Body of pancreas (tissue), 4 donors: ENCODE data around the gene SLC51B. TPM values are rescaled to one million over a fixed set of nuclear protein-coding genes. Genes with fewer than 3 reads are reported as not detected.
"Not testable (repeated sequence)": the region's sequence is repeated elsewhere in the genome, so short reads cannot be mapped to it uniquely, and the experiment has no call there.

Experiments
- ATAC-seq: fragments of 150-250 bp; one replicate; pipeline ENCODE4 v1.9.1; 2016
- DNase-seq, 4 donors: peaks; one replicate each; pipeline ENCODE4 v3.0.0-alpha.2; 2019
- H3K27ac ChIP-seq, 4 donors: fragments of 200-600 bp; sonication (generic); 1 replicate in 3 of 4; 2 replicates in 1 of 4; pipeline versions ENCODE4 v1.5.1 to v1.6.1; 2016 to 2019; ENCODE audit warnings: mild to moderate bottlenecking in 1 of 4, mixed read lengths in 1 of 4, moderate library complexity in 1 of 4
- H3K27me3 ChIP-seq, 2 donors: fragments of 200-600 bp; sonication (generic); one replicate each; pipeline ENCODE4 v1.6.0; 2016; ENCODE audit warnings: mild to moderate bottlenecking in 1 of 2
- H3K36me3 ChIP-seq, 2 donors: fragments of 200-600 bp; sonication (generic); replicated peaks in 1 of 2; 2 replicates each; pipeline ENCODE4 v1.5.1; 2016; ENCODE audit warnings: low read depth in 2 of 2; ENCODE audit not compliant: insufficient read depth in 1 of 2
- H3K4me1 ChIP-seq: fragments of 200-600 bp; sonication (generic); one replicate; pipeline ENCODE4 v1.6.0; 2016
- H3K4me3 ChIP-seq, 2 donors: fragments of 200-600 bp; sonication (generic); 1 replicate in 1 of 2; 2 replicates in 1 of 2; pipeline ENCODE4 v1.5.1; 2016 to 2019
- H3K9me3 ChIP-seq, 3 donors: fragments of 200-600 bp; sonication (generic); 1 replicate in 2 of 3; 2 replicates in 1 of 3; pipeline ENCODE4 v1.5.1; 2016
- POLR2A ChIP-seq, 3 donors: fragments of 450-650 bp; IDR thresholded peaks; one replicate each; pipeline ENCODE4 v1.6.1; 2016; ENCODE audit warnings: antibody characterized with exemption in 3 of 3, mild to moderate bottlenecking in 2 of 3
- WGBS, 2 donors: methylation state at CpG; one replicate each; pipeline ENCODE4 v1.1.5; 2017; 5-methylcytosine and 5-hydroxymethylcytosine counted together
- intact Hi-C: fragments of 100-400 bp; cut with DNase I; formaldehyde crosslinking; loops from one replicate; pipeline ENCODE4 v1.15.1; 2023
- total RNA-seq, 2 donors: library from RNA; depleted of rRNA; stranded (reverse); fragments of >200 nt; gene quantifications; one replicate each; pipeline ENCODE4 v1.1.0, GENCODE V29; 2016
- TF ChIP-seq, protein P1 (sequence below), 7 experiments: fragments of 450-650 bp in 4 of 7; fragments of 200-600 bp in 3 of 7; sonication (generic) in 3 of 7; IDR thresholded peaks; one replicate each; pipeline ENCODE4 v1.5.1; 2016 to 2019; ENCODE audit warnings: antibody characterized with exemption in 7 of 7

Gene SLC51B
- total RNA-seq, 2 donors from 2014 or later = not detected

DNA sequence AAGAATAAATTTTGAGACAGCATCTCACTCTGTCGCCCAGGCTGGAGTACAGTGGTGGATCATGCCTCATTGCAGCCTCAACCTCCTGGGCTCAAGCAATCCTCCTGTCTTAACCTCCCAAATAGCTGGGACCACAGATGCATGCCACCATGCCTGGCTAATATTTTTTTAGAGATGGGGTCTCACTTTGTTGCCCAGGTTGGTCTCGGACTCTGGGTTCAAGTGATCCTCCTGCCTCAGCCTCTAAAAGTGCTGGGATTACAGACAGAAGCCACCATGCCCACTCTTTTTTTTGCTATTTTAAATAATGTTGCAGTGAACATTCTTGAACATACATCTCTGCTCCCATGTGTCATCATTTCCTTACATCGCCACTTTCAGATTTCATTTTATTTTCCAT, 6.8 kb upstream of the SLC51B start:
- Histone ChIP-seq H3K4me3 (no peak overlapping the region), H3K27me3 (no peaks in the 10 kb centered on the region), H3K36me3 (no peaks in the 10 kb centered on the region), H3K9me3 (no peaks in the 10 kb centered on the region), H3K4me1 (peaks cover 8% of the 10 kb centered on the region), H3K27ac (no peak overlapping the region)
- DNase-seq = no peak
- intact Hi-C loops = no loop called here
- WGBS, 2 donors = 88 to 93% methylated on average over 3 of the region's 3 CpGs
- TF ChIP-seq POLR2A (IDR thresholded peaks at IDR 0.05) = no peak
- TF ChIP-seq, protein P1, sequence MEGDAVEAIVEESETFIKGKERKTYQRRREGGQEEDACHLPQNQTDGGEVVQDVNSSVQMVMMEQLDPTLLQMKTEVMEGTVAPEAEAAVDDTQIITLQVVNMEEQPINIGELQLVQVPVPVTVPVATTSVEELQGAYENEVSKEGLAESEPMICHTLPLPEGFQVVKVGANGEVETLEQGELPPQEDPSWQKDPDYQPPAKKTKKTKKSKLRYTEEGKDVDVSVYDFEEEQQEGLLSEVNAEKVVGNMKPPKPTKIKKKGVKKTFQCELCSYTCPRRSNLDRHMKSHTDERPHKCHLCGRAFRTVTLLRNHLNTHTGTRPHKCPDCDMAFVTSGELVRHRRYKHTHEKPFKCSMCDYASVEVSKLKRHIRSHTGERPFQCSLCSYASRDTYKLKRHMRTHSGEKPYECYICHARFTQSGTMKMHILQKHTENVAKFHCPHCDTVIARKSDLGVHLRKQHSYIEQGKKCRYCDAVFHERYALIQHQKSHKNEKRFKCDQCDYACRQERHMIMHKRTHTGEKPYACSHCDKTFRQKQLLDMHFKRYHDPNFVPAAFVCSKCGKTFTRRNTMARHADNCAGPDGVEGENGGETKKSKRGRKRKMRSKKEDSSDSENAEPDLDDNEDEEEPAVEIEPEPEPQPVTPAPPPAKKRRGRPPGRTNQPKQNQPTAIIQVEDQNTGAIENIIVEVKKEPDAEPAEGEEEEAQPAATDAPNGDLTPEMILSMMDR (IDR thresholded peaks at IDR 0.05) = no peak
- ATAC-seq = no peak

GRCh38 chr15:65038836-65039235, 6.4 kb upstream of the SLC51B start:
- Histone ChIP-seq H3K4me3 (no peak overlapping the region), H3K9me3 (no peaks in the 10 kb centered on the region), H3K36me3 (no peaks in the 10 kb centered on the region), H3K4me1 (peaks cover 3% of the 10 kb centered on the region), H3K27ac (no peak overlapping the region), H3K27me3 (no peaks in the 10 kb centered on the region)
- 49 to 76% methylated on average over 3 to 5 of the region's 5 CpGs for WGBS, 2 donors
- intact Hi-C loops = no loop called here
- DNase-seq = no peak
- TF ChIP-seq, protein P1 (IDR thresholded peaks at IDR 0.05) = no peak
- no peak for TF ChIP-seq POLR2A (IDR thresholded peaks at IDR 0.05)
- no peak for ATAC-seq

- WGBS, 2 donors = 84 to 87% methylated on average over 6 of the region's 6 CpGs
- Histone ChIP-seq H3K27ac (no peak overlapping the region), H3K4me1 (peaks cover 13% of the 10 kb centered on the region), H3K36me3 (no peaks in the 10 kb centered on the region), H3K27me3 (no peaks in the 10 kb centered on the region), H3K4me3 (no peak overlapping the region), H3K9me3 (no peaks in the 10 kb centered on the region)
- no peak for DNase-seq
- no peak for ATAC-seq
- intact Hi-C loops = no loop called here
- TF ChIP-seq, protein P1 (IDR thresholded peaks at IDR 0.05) = no peak
- no peak for TF ChIP-seq POLR2A (IDR thresholded peaks at IDR 0.05)
Measured at GRCh38 chr15:65040461-65040860, 4.7 kb upstream of the SLC51B start.

DNA sequence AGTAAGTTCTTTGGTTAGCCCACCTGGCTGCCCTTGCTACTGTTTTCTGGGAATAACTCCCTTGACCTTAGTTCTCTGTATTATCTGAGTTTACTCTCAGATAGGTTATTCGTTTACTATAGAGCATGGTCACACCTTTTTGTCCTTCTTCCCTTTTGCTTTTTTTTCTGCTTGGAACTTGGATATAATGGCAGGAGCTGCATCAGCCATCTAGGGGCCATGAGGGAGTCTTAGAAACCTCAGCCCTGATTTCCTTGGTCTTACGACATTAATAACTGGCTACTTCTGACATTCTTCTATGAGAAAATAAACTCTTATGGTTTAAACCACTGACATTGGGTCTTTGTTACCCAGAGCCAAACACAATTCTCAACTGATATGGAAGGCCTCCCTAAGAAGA, 3.4 kb upstream of the SLC51B start:
- ATAC-seq (no peak), DNase-seq (no peak)
- no peaks in the 10 kb centered on the region for H3K27me3 ChIP-seq
- TF ChIP-seq POLR2A (IDR thresholded peaks at IDR 0.05) = no peak
- TF ChIP-seq, protein P1 (IDR thresholded peaks at IDR 0.05) = no peak
- intact Hi-C loops = no loop called here
- H3K9me3 ChIP-seq = no peaks in the 10 kb centered on the region
- H3K36me3 ChIP-seq = no peaks in the 10 kb centered on the region
- H3K4me1 ChIP-seq = peaks cover 13% of the 10 kb centered on the region
- WGBS, 2 donors = 55 to 64% methylated on average over 2 of the region's 2 CpGs
- no peak overlapping the region for H3K27ac ChIP-seq
- H3K4me3 ChIP-seq = no peak overlapping the region

- H3K36me3 ChIP-seq = no peaks in the 10 kb centered on the region
- TF ChIP-seq, protein P1 (IDR thresholded peaks at IDR 0.05) = no peak
- no peak for TF ChIP-seq POLR2A (IDR thresholded peaks at IDR 0.05)
- DNase-seq = no peak
- no peak overlapping the region for H3K27ac ChIP-seq
- peaks cover 13% of the 10 kb centered on the region for H3K4me1 ChIP-seq
- H3K4me3 ChIP-seq = no peak overlapping the region
- intact Hi-C loops = no loop called here
- H3K27me3 ChIP-seq = no peaks in the 10 kb centered on the region
- 75 to 81% methylated on average over 4 of the region's 4 CpGs for WGBS, 2 donors
- H3K9me3 ChIP-seq = no peaks in the 10 kb centered on the region
- ATAC-seq = peak; percentile 4
Measured at GRCh38 chr15:65042776-65043327, 2.3 kb upstream of the SLC51B start.

DNA sequence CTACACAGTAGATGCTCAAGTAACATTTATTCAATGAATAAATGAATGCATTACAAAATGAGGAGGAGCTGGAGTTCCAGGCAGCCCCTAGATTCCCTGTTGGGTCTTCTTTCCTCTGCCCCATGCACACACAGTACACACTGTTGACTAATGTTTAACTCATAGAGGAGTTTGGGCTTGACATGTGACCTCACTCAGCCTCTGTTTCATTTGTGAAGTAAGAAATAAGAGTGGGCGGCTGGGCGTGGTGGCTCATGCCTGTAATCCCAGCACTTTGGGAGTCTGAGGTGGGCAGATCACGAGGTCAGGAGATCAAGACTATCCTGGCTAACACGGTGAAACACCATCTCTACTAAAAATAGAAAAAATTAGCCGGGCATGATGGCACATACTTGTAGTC, 969 bp upstream of the SLC51B start:
- DNase-seq, H3K36me3 ChIP-seq, H3K27ac ChIP-seq, ATAC-seq, H3K4me3 ChIP-seq, intact Hi-C loops, H3K9me3 ChIP-seq, H3K27me3 ChIP-seq: not testable (repeated sequence)
- peaks cover 16% of the 10 kb centered on the region for H3K4me1 ChIP-seq
- 77 to 79% methylated on average over 5 of the region's 5 CpGs for WGBS, 2 donors
